Measurements from ENCODE around the gene GOSR2. TPM values are rescaled to one million over a fixed set of nuclear protein-coding genes. Genes with fewer than 3 reads are reported as not detected.

Gene GOSR2
- total and polyA plus RNA-seq, 12 donors = 14.4 to 69.2 (median 43.3) TPM

GRCh38 chr17:46890638-46891037 is 32.3 kb upstream of the GOSR2 start:
- WGBS, 4 donors = 65 to 69% (median 69%) methylated on average over 5 to 6 of the region's 6 CpGs
- intact Hi-C loops (cut with DNase I) = no loop called here
- H3K36me3 ChIP-seq (replicated peaks in 1 of 2) = no peaks in the 10 kb centered on the region
- TF ChIP-seq POLR2A (IDR thresholded peaks at IDR 0.05) = no peak
- no peak for TF ChIP-seq CTCF (IDR thresholded peaks at IDR 0.05)
- no peaks in the 10 kb centered on the region for H3K27me3 ChIP-seq
- H3K27ac ChIP-seq = no peak overlapping the region
- no peak for DNase-seq
- no peaks in the 10 kb centered on the region for H3K4me1 ChIP-seq (replicated peaks in 1 of 2)
- no peak overlapping the region for H3K4me3 ChIP-seq
- no peaks in the 10 kb centered on the region for H3K9me3 ChIP-seq (replicated peaks in 1 of 3)

GRCh38 chr17:46892192-46892703 is 30.7 kb upstream of the GOSR2 start:
- no peaks in the 10 kb centered on the region for H3K27me3 ChIP-seq
- H3K4me3 ChIP-seq = no peak overlapping the region
- H3K27ac ChIP-seq = no peak overlapping the region
- TF ChIP-seq POLR2A (IDR thresholded peaks at IDR 0.05) (no peak), CTCF (IDR thresholded peaks at IDR 0.05) (no peak)
- H3K9me3 ChIP-seq (replicated peaks in 1 of 3) = no peaks in the 10 kb centered on the region
- no peaks in the 10 kb centered on the region for H3K4me1 ChIP-seq (replicated peaks in 1 of 2)
- 54 to 77% (median 62%) methylated on average over 4 of the region's 4 CpGs for WGBS, 4 donors
- H3K36me3 ChIP-seq (replicated peaks in 1 of 2) = no peaks in the 10 kb centered on the region
- DNase-seq = no peak
- intact Hi-C loops (cut with DNase I) = no loop called here

GRCh38 chr17:46894024-46894423 is 28.9 kb upstream of the GOSR2 start:
- H3K27ac ChIP-seq = no peak overlapping the region
- H3K27me3 ChIP-seq = no peaks in the 10 kb centered on the region
- 75 to 85% (median 82%) methylated on average over 6 to 9 of the region's 9 CpGs; no CpG with 5 or more reads in 1 of the 4 donors for WGBS, 4 donors
- DNase-seq = no peak
- no peaks in the 10 kb centered on the region for H3K4me1 ChIP-seq (replicated peaks in 1 of 2)
- no peaks in the 10 kb centered on the region for H3K36me3 ChIP-seq (replicated peaks in 1 of 2)
- H3K4me3 ChIP-seq = no peak overlapping the region
- H3K9me3 ChIP-seq (replicated peaks in 1 of 3) = no peaks in the 10 kb centered on the region
- TF ChIP-seq CTCF (IDR thresholded peaks at IDR 0.05) (no peak), POLR2A (IDR thresholded peaks at IDR 0.05) (no peak)
- intact Hi-C loops (cut with DNase I) = no loop called here

GRCh38 chr17:46894476-46895151 is 28.3 kb upstream of the GOSR2 start:
- no peaks in the 10 kb centered on the region for H3K36me3 ChIP-seq (replicated peaks in 1 of 2)
- H3K4me1 ChIP-seq (replicated peaks in 1 of 2) = no peaks in the 10 kb centered on the region
- no peaks in the 10 kb centered on the region for H3K9me3 ChIP-seq (replicated peaks in 1 of 3)
- H3K27me3 ChIP-seq = no peaks in the 10 kb centered on the region
- TF ChIP-seq POLR2A (IDR thresholded peaks at IDR 0.05) (no peak), CTCF (IDR thresholded peaks at IDR 0.05) (no peak)
- no peak overlapping the region for H3K27ac ChIP-seq
- intact Hi-C loops (cut with DNase I) = no loop called here
- no peak overlapping the region for H3K4me3 ChIP-seq
- 55 to 65% (median 60%) methylated on average over 12 to 29 of the region's 29 CpGs for WGBS, 4 donors
- DNase-seq = peak in 3 of 7 donors; percentile 35 to 53 (median 36)
